NCI-H2081 (cell line): ENCODE results near the gene GART.
A peak's percentile ranks its signal among the peaks of the same experiment; 100 is the strongest.

Experiments
- DNase-seq, 2 experiments: peaks; one replicate each; lab custom pipeline; 2025; lab: John Stamatoyannopoulos, UW

Gene GART

DNA sequence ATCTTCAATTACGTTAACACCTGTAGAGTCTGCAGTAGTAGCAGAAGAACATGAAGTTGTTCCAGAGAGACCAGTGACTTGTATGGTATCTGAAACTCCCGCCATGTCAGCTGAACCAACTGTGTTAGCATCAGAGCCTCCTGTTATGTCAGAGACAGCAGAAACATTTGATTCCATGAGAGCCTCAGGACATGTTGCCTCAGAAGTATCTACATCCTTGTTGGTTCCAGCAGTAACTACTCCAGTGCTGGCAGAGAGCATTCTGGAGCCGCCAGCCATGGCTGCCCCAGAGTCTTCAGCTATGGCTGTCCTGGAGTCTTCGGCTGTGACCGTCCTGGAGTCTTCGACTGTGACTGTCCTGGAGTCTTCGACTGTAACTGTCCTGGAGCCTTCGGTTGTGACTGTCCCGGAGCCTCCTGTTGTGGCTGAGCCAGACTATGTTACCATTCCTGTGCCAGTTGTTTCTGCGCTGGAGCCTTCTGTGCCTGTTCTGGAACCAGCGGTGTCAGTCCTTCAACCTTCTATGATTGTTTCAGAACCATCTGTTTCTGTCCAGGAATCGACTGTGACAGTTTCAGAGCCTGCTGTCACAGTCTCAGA, 11.2 kb upstream of the GART start:
- DNase-seq: no peak

DNA sequence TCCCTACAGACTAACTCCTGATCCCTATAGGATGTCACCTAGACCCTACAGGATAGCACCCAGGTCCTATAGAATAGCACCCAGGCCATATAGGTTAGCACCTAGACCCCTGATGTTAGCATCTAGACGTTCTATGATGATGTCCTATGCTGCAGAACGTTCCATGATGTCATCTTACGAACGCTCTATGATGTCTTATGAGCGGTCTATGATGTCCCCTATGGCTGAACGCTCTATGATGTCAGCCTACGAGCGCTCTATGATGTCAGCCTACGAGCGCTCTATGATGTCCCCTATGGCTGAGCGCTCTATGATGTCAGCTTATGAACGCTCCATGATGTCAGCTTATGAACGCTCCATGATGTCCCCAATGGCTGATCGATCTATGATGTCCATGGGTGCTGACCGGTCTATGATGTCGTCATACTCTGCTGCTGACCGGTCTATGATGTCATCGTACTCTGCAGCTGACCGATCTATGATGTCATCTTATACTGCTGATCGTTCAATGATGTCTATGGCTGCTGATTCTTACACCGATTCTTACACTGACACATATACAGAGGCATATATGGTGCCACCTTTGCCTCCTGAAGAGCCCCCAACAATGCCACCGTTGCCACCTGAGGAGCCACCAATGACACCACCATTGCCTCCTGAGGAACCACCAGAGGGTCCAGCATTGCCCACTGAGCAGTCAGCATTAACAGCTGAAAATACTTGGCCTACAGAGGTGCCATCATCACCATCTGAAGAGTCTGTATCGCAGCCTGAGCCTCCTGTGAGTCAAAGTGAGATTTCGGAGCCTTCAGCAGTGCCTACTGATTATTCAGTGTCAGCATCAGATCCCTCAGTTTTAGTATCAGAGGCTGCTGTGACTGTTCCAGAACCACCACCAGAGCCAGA, 10.4 kb upstream of the GART start:
- no peak for DNase-seq

DNA sequence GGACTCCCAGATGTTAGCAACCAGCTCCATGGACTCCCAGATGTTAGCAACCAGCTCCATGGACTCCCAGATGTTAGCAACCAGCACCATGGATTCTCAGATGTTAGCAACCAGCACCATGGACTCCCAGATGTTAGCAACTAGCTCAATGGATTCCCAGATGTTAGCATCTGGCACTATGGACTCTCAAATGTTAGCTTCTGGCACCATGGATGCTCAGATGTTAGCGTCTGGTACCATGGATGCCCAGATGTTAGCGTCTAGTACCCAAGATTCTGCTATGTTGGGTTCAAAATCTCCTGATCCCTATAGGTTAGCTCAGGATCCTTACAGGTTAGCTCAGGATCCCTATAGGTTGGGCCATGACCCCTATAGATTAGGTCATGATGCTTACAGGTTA, 9.7 kb upstream of the GART start:
- DNase-seq: no peak

DNA sequence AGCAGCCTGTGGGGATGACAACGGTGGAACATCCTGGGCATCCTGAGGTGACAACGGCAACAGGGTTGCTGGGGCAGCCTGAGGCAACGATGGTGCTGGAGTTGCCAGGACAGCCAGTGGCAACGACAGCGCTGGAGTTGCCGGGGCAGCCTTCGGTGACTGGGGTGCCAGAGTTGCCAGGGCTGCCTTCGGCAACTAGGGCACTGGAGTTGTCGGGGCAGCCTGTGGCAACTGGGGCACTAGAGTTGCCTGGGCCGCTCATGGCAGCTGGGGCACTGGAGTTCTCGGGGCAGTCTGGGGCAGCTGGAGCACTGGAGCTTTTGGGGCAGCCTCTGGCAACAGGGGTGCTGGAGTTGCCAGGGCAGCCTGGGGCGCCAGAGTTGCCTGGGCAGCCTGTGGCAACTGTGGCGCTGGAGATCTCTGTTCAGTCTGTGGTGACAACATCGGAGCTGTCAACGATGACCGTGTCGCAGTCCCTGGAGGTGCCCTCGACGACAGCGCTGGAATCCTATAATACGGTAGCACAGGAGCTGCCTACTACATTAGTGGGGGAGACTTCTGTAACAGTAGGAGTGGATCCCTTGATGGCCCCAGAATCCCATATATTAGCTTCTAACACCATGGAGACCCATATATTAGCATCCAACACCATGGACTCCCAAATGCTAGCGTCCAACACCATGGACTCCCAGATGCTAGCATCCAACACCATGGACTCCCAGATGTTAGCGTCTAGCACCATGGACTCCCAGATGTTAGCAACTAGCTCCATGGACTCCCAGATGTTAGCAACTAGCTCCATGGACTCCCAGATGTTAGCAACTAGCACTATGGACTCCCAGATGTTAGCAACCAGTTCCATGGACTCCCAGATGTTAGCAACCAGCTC, 9.1 kb upstream of the GART start:
- DNase-seq: no peak

DNA sequence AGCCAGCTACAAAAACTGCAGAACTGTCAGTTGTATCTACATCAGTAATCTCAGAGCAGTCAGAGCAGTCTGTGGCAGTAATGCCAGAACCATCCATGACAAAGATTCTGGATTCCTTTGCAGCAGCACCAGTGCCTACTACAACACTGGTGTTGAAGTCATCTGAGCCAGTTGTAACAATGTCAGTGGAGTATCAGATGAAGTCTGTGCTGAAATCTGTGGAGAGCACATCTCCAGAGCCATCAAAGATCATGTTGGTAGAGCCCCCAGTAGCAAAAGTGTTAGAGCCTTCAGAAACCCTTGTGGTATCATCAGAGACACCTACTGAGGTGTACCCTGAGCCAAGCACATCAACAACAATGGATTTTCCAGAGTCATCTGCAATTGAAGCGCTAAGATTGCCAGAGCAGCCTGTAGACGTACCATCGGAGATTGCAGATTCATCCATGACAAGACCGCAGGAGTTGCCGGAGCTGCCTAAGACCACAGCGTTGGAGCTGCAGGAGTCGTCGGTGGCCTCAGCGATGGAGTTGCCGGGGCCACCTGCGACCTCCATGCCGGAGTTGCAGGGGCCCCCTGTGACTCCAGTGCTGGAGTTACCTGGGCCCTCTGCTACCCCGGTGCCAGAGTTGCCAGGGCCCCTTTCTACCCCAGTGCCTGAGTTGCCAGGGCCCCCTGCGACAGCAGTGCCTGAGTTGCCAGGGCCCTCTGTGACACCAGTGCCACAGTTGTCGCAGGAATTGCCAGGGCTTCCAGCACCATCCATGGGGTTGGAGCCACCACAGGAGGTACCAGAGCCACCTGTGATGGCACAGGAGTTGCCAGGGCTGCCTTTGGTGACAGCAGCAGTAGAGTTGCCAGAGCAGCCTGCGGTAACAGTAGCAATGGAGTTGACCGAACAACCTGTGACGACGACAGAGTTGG, 8.2 kb upstream of the GART start:
- DNase-seq: no peak

DNA sequence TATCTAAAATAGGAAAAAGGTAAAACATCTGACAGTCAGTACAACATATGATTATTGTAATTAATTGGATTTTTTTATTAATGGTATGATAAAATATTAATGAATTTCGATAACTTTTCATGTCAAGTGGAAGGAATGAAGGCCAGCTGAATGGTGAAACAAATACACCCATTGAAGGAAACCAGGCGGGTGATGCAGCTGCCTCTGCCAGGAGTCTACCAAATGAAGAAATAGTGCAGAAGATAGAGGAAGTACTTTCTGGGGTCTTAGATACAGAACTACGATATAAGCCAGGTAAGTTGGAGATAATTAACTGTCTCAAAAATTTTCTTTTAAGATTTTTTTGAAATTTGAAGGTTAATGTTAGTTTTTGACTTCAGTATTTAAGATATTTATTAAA, 4.2 kb upstream of the GART start:
- no peak for DNase-seq

DNA sequence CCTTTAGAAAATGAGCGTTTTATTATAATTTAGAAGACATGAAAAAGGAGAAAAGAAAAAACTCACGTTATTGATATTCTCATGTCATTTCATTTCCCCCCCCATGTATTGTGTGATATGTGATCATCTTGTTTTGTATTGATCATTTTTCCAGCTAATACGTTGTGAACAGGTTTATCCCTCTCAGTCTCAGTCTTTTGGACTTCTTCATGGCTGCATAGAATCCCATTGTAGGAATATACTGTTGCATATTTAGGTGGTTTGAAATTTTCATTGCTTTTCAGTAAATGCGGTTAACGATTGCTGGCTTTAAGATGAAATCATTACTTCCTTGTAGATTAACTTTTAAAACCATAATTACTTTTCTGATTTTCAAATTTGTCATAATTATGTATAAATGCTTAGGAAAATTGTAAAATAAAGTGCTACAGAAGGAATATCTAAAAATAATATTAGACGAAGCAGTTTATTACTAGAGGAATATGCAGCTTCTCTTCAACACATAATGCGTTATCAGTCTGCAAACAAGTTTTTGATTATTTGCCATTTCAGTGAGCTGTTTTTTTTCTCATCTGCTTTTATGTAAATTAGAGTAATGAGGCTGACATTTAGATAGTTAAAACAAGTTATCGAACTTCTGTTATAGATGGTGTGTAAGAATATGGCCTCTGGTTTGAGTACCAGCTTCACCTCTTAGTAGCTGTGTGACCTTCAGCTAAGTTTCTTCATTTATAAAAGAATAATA, 2.7 kb upstream of the GART start:
- no peak for DNase-seq

DNA sequence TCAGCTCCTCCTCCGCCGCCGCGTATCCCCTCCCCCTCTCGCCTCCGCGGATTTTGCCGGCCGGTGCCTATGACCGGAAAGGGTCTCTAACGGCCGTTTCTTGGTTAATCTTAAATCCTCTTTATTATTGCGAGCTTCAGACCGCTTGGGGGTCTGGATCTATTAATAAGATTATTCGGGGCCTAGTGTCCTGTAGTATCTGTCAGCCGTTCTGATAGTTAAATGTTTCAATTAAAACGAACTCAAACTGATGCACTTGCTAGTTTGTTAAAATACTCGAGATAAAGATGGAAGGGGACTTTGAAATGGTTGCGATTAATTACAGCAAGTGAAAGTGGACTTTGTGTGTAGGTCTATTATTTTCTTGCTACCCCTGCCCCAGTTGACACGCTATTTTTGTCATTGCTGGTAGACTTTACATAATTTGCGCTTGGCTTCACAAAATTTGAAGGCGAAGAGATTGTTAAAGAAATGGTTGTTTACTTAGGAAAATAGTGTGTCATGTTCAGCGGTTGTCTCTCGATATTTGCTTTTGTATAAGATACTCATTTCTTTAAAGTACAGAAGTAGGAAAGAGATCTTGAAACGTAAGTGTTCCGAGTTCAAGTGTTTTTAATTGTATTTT, 1.7 kb upstream of the GART start:
- DNase-seq: no peak

DNA sequence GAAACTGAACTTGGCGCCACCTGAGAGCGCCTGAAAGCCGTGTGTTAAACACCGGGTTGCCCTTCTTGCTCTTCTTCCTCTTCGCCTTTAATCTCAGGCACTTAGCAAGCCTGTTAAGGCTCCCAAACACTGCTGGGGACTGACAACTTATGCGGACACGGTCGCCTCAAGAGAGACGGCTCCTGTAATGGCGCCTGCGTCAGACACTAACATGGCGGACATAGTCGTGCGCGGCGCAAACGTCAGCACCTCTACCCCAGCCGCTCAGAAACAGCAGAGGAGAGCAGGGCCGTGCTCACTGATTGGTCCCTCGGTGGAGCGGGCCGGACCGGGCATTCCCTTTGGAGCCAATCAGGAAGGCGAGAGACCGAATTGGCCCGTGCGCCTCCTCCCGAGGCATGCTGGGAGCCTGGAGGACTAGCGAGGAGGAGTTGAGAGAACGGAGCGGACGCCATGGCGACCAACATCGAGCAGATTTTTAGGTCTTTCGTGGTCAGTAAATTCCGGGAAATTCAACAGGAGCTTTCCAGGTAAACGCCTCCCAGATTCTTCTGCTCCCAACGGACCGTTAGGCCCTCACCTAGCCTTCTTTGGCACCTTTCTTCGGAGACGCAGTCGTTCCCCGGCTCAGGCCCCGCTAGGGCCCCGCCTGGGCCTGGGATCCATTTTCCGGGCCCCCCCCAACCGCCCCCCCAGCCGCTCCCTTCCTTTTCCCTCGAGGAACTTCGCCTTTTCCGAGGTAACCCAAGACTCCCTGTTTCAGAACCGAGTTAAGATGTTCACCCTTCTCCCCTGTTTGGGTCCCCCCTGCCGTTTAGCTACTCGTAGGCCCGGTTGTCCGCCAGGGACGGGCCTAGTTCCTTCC, 955 bp upstream of the GART start, which contains the start of gene SON:
Gene SON (plus strand): TSS at position 399 of the 865 bp plus-strand sequence. CDS start 55 bp downstream, at position 454.
- DNase-seq: peak; percentile 96 to 98

DNA sequence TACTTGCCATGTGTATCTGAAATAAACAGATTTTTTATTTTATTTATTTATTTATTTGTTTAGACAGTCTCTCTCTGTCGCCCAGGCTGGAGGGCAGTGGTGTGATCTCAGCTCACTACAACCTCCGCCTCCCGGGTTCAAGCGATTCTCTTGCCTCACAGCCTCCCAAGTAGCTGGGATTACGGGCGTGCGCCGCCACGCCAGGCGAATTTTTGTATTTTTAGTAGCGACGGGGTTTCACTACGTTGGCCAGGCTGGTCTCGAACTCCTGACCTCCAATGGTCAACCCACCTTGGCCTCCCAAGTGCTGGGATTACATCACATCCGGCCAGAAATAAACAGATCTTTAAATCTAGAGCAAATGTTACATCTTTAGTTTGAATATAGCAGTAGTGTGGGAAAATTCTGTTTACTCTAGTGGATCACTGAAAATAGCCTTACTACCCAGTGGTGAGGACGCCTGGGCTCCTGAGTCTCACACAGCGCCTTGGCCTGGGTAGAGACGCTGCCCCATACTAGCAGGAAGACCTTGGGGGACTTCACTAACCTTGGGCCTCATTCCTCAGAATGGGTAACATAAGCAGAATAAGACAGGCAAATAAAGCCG, 709 bp downstream of the GART start:
- no peak for DNase-seq

DNA sequence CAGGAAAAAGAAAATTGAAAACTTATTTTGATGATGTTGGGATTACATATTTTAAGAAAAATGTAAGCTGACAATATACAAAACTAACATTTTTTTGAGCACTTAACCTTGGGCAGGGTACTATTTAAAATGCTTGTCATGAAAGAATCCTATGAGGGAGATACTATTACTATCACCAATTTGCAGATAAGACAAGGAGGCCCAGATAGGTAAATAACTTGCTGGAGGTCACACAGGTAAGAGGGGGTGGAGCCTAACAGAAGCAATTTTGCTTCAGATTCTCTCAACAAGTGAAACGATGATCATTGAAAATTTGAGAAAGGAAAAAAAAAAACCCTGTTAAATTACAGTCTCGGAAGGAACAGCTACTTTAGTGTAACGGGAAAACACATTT, 1.2 kb downstream of the GART start:
- DNase-seq: no peak

DNA sequence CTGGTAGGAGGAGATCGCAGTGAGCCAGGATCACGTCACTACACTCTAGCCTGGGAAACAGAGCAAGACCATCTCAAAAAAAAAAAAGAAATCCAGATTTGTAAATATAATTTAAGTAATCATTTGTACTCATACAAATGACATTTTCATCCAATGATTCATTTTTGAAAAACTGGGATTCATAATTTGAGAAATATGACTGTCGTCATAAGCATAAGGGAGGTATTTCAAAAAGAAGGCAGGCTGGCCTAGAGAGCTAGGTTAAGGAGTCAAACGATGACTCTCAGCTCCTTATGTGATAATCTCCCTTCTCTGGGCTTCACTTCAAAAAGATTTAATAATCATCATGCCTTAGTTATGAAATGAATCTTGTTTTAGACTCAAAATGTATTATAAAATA, 2.3 kb downstream of the GART start:
- DNase-seq: no peak

DNA sequence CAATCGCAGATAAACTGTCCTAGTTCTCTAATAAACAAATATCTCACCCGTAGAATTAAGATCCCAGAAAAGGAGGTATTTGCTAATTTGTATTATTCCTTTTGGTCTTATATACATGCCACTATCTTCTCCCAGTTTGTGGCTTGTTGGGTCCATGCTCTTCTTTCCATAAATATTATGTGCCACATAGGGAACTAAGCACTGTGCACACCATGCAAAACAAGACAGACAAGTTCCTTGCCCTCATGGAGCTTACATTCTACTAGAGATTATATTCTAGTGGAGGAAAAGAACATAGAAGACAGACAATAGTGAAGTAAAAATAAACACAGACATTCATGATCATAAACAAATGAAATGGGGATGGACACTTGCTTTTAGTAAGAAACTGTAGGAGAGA, 4.7 kb downstream of the GART start:
- DNase-seq: no peak

DNA sequence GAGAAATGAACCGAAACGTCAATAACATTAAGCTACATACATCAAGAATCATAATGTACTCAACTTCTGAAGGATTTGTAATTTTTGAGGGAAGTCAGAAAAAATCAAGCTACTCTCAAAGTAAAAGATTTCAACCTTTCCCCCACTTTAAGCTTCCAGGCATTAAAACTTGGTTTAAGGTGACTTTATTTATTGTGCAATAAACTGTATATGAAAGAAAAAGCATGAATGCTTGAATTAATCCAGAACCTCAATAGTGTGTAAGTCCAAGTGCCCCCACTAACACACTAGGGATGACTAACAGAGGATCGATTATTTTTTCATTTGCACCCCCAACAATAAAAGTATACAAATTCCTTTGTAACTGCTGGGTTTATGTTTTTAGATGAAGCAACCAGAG, 10.9 kb downstream of the GART start:
- no peak for DNase-seq

DNA sequence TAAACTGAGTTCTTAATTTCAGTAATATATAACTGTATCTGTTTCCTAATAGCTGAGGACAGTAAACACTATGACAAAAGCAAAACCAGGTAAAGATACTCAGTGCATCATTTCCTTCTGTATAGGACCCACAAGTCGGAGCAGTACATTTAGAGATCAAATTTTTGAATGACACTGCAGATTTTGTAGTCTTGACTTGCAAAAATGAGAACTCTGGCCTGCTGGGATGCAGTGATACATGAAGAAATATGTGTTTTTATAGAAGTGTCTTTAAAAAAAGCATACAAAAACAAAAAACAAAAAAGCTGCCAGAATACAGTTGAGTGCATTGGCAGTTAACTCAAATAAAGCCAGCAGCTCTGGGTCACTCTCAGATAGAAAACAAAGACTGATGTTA, 19.0 kb downstream of the GART start:
- no peak for DNase-seq

DNA sequence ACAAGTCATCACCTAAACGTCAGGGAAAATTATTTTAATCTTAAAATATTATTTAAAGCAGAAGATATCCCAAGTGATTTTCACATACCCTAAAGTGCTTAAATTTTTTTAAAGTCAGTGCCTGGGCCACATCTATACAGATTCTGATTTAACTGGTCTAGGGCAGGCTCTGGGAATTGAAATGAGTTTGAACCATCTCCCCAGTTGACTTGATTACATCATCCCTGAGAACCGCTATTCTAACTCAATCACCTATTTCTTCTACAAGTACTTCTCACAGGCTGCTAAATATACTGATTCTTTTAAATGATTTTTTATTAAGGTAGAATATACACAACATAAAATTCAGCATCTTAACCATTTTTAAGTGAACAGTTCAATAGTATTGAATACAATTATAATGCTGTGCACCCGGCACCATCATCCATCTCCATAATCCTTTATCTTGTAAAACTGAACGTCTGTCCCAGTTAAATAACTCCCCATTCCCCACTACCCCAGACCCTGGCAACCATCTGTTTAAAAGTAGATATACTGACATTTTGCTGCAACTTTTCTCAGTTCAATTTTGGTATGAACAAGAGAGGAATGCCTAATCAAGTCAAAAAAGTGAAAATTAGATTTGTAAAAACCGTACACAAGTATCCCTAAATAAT, 19.5 kb downstream of the GART start:
- DNase-seq: no peak

DNA sequence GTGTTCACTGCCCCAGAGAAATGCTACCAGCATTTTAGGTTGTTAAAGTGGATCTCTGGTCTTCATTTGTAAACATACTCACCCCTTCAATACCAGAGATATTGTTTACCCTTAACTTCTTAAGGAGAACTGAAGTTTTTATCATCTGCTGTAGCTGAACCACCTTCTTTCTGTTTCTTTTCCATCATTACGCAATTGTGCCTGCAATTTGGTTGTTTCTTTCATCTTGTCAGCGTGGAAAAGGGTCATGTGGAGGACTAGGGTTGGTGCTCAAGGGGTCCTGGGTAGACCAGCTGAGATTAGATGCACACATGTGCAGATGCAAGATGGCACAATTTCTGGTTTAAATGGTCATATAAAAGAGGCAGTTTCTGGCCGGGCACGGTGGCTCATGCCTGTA, 23.0 kb downstream of the GART start:
- DNase-seq: no peak

DNA sequence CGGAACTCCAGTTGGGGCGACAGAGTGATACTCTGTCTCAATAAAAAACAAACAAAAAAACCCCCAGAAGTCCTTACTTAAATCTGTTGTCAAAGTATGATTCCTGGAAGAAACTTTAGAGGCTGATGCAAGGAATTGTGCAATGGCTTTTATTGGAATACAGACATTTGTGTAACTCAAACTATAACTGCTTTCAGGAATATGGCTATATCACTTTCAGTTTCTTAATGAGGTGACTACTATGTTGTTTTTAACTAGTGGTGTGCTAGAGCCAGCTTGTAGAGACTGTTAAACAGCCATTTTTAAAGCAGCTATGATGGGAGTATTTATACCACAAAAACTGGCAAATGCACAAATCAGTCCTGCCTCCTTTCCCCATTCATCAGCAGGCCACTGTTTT, 27.7 kb downstream of the GART start:
- no peak for DNase-seq
